GM12875 (cell line): ENCODE data around the gene VEGFD.

Experiments used
- H3K4me3 ChIP-seq: one replicate; pipeline ENCODE4 v1.5.1; 2011; ENCODE audit warnings: low read depth, low read length, control low read depth
- CTCF ChIP-seq: IDR thresholded peaks from 2 replicates; pipeline ENCODE4 v1.5.1; 2011; ENCODE audit warnings: low read depth, mild to moderate bottlenecking, control low read depth, inconsistent platforms, low read length, moderate library complexity, borderline replicate concordance; ENCODE audit not compliant: insufficient read depth

Gene VEGFD

GRCh38 chrX:15298780-15299179 lies 85.4 kb downstream of the VEGFD start:
- no peak for TF ChIP-seq CTCF
- H3K4me3 ChIP-seq, result no peak overlapping the region

GRCh38 chrX:15298201-15298600 lies 86.0 kb downstream of the VEGFD start:
- no peak overlapping the region for H3K4me3 ChIP-seq
- no peak for TF ChIP-seq CTCF
